ENCODE data around the gene TNFRSF12A. TPM values are rescaled to one million over a fixed set of nuclear protein-coding genes. Genes with fewer than 3 reads are reported as not detected.

Gene TNFRSF12A
- total and polyA plus RNA-seq, 9 donors: 3.7 to 52.5 (median 8.5) TPM

- H3K27ac ChIP-seq: no peak overlapping the region
- no peak overlapping the region for H3K4me3 ChIP-seq
- peak in 1 of 5 donors; percentile 17 for DNase-seq
- TF ChIP-seq EP300 (IDR thresholded peaks at IDR 0.05): no peak
- WGBS, 3 donors: 92 to 96% (median 93%) methylated on average over 24 of the region's 24 CpGs
- no peaks in the 10 kb centered on the region for H3K9me3 ChIP-seq
- H3K27me3 ChIP-seq: peaks cover 2% of the 10 kb centered on the region
- intact Hi-C loops (cut with DNase I): loop anchor here in 1 of 4 donors (10.0 kb wide), 1 partner anchor 258 kb away; the partner anchor contains the start of gene ZNF263
- H3K4me1 ChIP-seq (ENCODE audit: insufficient read depth): peaks cover 11% of the 10 kb centered on the region
- no peaks in the 10 kb centered on the region for H3K36me3 ChIP-seq
Measured at GRCh38 chr16:3026609-3027488, 6.7 kb downstream of the TNFRSF12A start.

GRCh38 chr16:3027489-3027795 lies 7.3 kb downstream of the TNFRSF12A start:
- DNase-seq: no peak
- Histone ChIP-seq H3K4me3 (no peak overlapping the region), H3K4me1 (ENCODE audit: insufficient read depth) (peaks cover 8% of the 10 kb centered on the region), H3K27ac (no peak overlapping the region), H3K9me3 (no peaks in the 10 kb centered on the region), H3K27me3 (peaks cover 2% of the 10 kb centered on the region), H3K36me3 (no peaks in the 10 kb centered on the region)
- WGBS, 3 donors: 87 to 92% (median 90%) methylated on average over 8 of the region's 8 CpGs
- intact Hi-C loops (cut with DNase I): loop anchor here in 1 of 4 donors (10.0 kb wide), 1 partner anchor 257 kb away; the partner anchor contains the start of gene ZNF263
- TF ChIP-seq CTCF (IDR thresholded peaks at IDR 0.05) (no peak), EP300 (IDR thresholded peaks at IDR 0.05) (no peak), POLR2A (IDR thresholded peaks at IDR 0.05) (no peak)

DNA sequence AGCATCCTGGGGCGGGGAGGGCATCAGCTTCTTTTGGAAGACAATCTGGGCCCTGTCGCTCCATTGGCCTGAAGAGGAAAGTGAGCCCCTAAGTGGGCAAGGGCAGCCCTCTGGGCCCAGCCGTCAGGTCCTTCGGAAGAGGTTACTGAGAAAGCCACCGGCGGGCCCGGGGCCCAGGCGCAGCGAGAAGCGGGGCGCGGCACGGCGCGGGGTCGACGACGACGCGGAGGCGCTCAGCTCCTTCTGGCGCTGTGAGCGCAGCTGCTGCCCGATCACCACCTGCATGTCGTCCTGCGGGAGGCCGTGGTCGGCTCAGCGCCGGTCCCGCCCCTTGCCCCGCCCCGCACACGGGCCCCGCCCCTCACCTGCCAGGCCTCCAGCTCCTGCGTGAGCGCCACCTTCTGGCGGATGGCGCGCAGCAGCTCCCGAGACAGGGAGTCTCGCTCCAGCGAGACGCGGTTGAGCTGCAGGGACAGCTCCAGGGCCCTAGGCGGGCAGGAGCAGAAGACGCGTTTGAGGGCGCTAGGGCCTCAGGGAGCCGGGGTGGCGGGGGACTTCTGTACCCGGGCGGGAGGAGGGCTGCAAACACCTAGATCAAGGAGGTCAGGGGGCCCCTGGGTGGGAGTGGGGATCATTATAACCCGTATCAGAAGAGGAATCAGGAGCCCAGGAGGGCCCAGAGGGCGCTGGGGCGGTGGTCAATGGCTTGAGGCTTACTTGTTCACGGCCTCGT lies 8.0 kb downstream of the TNFRSF12A start:
- Histone ChIP-seq H3K4me3 (no peak overlapping the region), H3K27ac (no peak overlapping the region), H3K9me3 (no peaks in the 10 kb centered on the region), H3K4me1 (ENCODE audit: insufficient read depth) (peaks cover 4% of the 10 kb centered on the region), H3K27me3 (peaks cover 2% of the 10 kb centered on the region), H3K36me3 (no peaks in the 10 kb centered on the region)
- peak; percentile 75 to 89 (median 84) for DNase-seq
- peak; percentile 45 to 61 (median 60) for TF ChIP-seq CTCF (IDR thresholded peaks at IDR 0.05)
- TF ChIP-seq EP300 (IDR thresholded peaks at IDR 0.05): no peak
- TF ChIP-seq POLR2A (IDR thresholded peaks at IDR 0.05): no peak
- intact Hi-C loops (cut with DNase I): loop anchor here in 1 of 4 donors (10.0 kb wide), 1 partner anchor 257 kb away; the partner anchor contains the start of gene ZNF263
- WGBS, 3 donors: 8 to 27% (median 12%) methylated on average over 12 to 58 of the region's 58 CpGs

DNA sequence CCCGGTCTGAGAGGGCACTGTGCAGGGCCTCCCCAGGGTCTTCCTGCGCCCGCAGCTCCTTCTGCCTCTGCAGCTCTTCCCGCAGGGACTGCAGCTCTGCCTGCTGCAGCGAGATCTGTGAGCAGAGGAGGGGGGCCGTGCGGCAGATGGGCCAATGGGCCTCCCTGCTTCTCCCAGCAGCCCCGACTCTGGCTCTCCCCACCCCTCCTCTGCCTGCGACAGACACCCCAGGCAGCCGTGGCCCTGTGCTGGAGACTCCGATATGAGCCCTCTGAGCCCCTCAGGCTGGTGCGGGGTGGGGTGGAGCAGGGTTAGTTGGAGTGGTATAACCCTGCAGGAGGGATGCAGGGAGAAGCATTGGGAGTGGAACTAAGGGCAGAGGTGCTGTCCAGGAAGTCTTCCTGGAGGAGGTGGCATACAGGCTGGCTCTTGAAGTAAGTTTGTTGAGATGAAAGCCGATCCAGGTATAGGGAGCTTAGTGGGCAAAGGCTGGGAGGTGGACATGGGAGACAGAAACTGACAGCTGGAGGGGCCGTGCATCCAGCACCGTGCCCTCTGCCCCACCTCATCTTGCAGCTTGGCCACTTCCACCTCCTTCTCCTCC lies 8.7 kb downstream of the TNFRSF12A start:
- WGBS, 3 donors: 19 to 20% (median 20%) methylated on average over 15 of the region's 15 CpGs
- DNase-seq: peak in 1 of 5 donors; percentile 11
- H3K4me1 ChIP-seq (ENCODE audit: insufficient read depth): no peaks in the 10 kb centered on the region
- TF ChIP-seq POLR2A (IDR thresholded peaks at IDR 0.05): no peak
- no peak for TF ChIP-seq CTCF (IDR thresholded peaks at IDR 0.05)
- no peak for TF ChIP-seq EP300 (IDR thresholded peaks at IDR 0.05)
- H3K36me3 ChIP-seq: no peaks in the 10 kb centered on the region
- H3K27me3 ChIP-seq: peaks cover 2% of the 10 kb centered on the region
- intact Hi-C loops (cut with DNase I): loop anchor here in 1 of 4 donors (10.0 kb wide), 1 partner anchor 256 kb away; the partner anchor contains the start of gene ZNF263
- no peak overlapping the region for H3K4me3 ChIP-seq
- no peaks in the 10 kb centered on the region for H3K9me3 ChIP-seq
- no peak overlapping the region for H3K27ac ChIP-seq
